ENCODE measurements around the gene EPHB4.

DNA sequence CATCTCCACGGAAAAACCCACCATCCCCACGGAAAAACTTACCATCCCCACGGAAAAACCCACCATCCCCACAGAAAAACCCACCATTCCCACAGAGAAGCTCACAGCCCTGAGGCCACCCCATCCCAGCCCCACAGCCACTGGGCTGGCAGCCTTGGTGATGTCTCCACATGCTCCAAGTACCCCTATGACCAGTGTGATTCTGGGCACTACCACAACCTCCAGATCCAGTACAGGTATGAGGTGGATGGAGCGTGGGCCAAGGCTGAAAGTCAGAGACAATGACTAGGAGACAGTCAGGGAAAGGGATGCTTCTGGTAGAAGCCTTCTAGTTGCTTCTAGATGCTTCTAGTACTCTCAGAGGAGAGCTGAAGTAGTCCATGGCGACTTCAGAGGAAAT is 74.3 kb downstream of the EPHB4 start:
- TF ChIP-seq, protein P1, sequence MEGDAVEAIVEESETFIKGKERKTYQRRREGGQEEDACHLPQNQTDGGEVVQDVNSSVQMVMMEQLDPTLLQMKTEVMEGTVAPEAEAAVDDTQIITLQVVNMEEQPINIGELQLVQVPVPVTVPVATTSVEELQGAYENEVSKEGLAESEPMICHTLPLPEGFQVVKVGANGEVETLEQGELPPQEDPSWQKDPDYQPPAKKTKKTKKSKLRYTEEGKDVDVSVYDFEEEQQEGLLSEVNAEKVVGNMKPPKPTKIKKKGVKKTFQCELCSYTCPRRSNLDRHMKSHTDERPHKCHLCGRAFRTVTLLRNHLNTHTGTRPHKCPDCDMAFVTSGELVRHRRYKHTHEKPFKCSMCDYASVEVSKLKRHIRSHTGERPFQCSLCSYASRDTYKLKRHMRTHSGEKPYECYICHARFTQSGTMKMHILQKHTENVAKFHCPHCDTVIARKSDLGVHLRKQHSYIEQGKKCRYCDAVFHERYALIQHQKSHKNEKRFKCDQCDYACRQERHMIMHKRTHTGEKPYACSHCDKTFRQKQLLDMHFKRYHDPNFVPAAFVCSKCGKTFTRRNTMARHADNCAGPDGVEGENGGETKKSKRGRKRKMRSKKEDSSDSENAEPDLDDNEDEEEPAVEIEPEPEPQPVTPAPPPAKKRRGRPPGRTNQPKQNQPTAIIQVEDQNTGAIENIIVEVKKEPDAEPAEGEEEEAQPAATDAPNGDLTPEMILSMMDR (IDR thresholded peaks at IDR 0.05) = no peak
- TF ChIP-seq POLR2AphosphoS5 (IDR thresholded peaks at IDR 0.05) = no peak

Measured in esophagus muscularis mucosa (tissue), 3 donors.